ENCODE data around the gene SAMD11.
"Not testable (repeated sequence)": the region's sequence is repeated elsewhere in the genome, so short reads cannot be mapped to it uniquely, and the experiment has no call there.

SAMD11 gene

GRCh38 chr1:945688-946556 is 22.2 kb downstream of the SAMD11 start:
- no peak for DNase-seq

DNA sequence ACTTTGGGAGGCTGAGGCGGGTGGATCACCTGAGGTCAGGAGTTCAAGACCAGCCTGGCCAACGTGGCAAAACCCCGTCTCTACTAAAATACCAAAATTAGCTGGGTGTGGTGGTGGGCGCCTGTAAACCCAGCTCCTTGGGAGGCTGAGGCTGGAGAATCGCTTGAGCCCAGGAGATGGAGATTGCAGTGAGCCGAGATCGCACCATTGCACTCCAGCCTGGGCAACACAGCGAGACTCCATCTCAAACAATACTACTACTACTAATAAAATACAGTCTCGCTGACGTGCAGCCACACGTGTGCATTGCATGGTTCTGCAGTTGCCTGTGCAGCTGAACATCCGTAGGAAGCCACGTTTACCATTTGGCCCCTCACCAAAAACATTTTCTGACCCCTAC is 23.1 kb downstream of the SAMD11 start:
- DNase-seq = not testable (repeated sequence)

DNA sequence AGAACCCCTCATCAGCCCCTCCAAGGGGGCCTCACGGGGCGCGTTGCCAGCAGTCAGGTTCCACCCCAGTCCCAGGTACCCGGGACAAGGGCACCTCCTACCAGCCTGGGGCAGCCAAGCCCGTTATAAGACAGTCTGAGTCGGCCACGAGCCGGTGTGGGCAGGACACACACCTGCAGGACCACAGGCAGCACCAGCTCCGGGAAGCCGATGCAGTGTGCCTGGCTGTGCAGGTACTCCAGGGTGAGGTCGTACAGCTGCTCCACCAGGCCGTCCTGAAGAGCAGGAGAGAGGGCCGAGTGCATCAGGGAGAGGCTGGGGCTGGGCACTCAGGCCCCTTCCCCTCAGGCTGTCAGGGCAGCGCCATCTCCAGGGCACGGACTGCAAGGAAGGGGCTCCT is 24.2 kb downstream of the SAMD11 start:
- DNase-seq = no peak

- DNase-seq = no peak
Measured at GRCh38 chr1:950268-950667, 26.5 kb downstream of the SAMD11 start.

GRCh38 chr1:950881-951280 is 27.2 kb downstream of the SAMD11 start:
- DNase-seq = no peak

DNA sequence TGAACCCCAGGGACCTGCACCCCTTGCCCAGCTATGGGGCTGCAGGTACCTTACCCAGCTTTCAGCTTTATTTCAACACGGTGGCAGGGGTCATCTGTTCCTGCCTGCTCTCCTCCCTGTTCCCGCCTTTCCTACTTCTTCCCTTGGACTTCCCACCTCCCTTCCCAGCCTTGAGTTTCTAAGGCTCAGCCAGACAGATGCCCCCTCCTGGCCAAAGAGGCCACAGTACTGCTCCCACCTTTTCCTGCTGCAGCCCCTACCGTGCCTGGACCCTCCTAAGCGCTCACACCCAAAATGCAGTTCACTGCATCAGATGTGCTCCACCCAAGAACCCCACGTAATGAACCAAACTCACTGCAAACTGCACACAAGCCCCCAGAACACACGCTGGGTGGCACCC is 27.6 kb downstream of the SAMD11 start:
- DNase-seq = no peak

DNA sequence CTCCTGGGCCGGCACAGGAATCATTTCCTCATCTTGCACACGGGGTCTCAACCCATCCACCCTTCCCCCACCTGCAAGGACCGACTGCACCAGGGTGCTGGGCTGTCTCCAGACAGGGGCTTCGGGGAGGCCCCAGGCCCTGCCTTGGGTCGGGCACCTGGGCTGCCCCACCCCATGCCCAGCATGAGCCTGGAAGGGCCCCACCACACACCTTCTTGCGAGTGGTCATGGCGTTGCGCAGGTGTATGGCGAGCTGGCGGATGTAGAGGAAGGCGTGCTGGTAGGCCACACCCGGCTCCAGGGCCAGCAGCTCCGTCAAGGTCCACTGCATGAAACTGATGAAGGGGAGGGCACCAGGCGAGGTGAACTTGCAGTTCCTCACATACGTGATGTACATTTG is 28.5 kb downstream of the SAMD11 start:
- no peak for DNase-seq

DNA sequence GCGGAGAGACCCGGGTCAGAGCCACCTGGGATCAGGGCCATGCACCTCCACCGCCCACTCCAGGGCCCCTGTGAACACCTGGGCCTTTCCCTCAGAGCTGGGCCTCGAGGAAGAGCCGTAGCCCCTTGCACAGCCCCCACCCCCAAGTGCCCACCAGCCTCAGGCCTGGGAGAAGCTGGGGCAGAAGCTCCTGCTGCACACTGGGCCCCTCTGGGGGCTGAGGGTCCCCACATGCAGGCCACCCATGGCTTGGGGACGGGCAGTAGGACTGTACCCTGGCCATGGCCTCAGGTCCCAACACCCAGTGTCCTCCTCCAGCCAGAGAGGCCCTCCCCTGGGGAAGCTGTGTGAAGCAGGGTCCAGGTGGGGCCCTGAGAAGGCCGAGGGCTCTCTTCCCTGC is 28.9 kb downstream of the SAMD11 start:
- DNase-seq = no peak

DNA sequence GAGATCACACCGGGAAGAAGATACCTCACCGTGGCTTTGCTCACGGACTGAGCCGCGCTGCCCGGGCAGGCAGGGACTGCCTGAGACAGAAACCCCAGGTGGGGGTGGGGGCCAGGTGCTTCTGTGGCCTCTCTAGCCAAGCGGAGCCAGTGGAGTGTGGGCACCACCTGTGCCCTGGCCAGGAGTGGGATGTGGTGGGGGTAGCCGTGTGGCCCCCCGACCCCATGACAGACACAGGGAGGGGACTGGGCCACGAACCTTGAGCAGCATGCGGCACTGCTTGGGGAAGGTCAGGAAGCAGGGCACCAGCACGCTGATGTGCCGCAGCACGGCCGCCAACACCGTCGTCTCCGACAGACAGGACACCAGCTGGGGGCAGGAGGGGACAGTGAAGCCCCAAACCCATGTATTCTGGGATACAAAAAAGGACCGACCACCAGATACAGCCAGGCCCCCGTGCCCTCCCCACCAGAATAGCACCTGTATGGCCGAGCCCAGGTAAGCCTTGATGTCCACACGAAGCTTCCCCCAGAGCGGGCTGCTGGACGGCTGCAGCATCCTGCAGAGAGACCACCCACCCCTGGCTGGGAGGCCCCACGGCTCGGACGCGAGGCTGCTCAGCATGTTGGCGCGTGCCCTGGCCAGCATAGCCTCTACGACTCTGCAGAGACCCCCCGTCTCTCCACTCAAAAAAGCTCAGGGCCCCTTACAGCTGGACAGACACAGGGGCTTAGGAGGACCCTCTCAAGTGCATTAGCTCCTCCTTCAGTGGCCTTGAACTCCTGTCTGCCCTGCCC is 30.0 kb downstream of the SAMD11 start:
- no peak for DNase-seq

GRCh38 chr1:954927-955326 is 31.2 kb downstream of the SAMD11 start:
- DNase-seq = no peak

DNA sequence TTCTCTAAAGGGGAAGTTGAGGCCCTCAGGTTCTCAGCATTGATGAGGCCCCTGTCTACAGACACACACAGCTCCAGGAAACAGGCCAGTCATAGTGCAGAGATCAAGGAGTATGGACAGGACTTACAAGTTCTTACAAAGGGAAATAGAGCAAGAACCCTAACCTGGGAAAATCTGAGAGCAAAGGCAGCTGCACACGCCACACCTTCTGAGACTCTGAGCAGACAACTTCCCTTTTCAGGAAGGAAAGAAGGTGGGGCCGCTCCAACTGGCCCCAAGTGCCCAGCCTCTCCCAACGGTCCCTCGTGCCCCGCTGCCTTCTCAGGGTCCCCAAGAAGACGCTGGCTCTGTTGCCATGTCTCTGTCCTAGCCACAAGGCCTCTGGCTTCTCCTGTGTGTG is 31.8 kb downstream of the SAMD11 start:
- no peak for DNase-seq

DNA sequence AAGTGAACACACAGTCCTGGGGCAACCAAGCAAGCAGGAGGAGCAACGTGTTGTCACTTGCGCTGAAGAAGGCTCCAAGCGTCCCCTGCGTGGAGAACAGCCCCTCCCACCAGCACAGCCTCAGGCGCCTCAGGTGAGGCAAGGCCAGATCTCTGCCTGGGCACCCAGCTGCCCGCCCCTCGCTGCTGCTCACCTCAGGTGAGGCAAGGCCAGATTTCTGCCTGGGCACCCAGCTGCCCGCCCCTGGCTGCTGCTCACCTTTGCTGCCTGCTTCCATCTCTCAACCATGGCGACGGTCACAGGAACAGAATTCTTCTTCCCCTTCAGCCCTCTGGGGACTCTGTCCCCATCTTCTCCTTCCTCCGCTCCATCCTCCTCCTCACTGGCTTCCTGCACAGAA is 32.9 kb downstream of the SAMD11 start:
- DNase-seq = no peak

DNA sequence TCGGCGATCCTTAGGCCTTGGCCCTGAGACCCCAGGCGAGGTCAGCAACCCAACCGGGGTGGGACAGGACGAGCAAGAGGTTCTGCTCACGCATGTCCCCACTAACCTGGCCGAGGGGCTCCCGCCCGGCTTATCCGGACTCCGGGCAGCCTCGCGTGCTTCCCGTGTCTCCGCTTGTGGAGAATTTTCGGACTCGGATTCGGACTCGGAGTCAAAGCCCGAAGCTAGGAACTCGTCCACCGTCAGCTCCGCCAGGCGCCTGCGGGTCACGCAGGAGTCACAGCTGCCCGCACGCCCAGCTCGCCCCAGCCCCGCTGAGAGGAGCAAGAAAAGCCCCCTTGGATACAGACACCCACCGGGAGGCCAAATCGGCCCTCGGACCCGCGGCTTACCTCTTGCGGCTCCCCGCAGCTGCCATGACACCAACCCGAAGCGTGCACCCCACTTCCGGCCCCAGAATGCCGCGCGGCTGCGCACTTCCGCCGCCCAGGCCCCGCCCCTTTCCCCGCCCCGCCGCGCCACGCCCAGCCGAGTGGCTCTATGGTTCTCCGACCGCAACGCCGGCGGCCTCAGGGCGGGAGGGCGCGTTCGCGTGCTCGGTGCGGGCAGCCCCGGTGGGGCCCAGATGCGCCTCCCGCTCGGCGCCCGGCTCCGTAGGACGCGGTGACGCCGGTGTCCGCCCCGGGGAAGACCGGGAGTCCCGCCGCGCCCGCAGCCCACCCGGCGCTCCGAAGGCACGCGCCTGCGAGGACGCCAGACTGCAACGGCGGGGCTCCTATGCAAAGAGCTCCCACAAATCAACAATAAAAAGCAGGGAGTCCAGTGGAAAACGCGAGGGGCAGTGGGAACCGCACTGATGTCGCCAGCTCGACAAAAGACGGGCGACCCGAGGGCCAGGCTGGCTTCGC is 35.4 kb downstream of the SAMD11 start, which contains the start of gene NOC2L:
Gene NOC2L, minus strand, starts transcription at position 434 of the 908 bp plus-strand sequence. Its CDS starts 16 bp downstream, at position 418.
- peak; percentile 95 for DNase-seq

- DNase-seq = no peak
Measured at GRCh38 chr1:959731-960362, 36.1 kb downstream of the SAMD11 start.

DNA sequence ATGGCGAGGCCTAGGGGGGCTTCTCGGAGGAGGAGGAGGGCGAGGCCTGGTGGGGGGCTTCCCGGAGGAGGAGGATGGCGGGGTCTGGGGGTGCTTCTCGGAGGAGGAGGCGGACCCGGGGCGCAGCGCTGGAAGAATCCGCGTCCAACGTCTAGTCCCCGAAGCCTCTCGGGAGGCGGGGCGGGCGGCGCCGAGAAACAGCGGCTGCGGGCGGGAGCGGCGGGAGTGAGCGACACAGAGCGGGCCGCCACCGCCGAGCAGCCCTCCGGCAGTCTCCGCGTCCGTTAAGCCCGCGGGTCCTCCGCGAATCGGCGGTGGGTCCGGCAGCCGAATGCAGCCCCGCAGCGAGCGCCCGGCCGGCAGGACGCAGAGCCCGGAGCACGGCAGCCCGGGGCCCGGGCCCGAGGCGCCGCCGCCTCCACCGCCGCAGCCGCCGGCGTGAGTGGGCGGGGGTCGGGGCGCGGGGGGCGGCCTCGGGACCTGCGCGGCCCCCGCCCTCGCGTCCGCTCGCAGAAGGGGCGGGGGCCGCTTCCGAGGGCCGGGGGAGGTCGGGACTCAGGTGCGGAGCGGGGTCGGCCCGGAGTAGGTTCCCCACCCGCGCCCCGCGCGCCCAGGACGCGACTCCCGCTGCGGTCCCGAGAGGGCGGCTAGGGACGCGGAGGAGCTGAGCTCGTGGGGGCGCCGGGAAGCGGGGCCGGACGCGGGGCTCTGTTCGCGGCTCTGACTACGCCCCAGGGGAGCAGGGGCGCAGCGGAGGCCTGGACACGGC is 36.8 kb downstream of the SAMD11 start, which contains the start of gene KLHL17:
Gene KLHL17, plus strand, starts transcription at position 222 of the 769 bp plus-strand sequence. Its CDS starts 110 bp downstream, at position 332.
- peak; percentile 85 for DNase-seq

DNA sequence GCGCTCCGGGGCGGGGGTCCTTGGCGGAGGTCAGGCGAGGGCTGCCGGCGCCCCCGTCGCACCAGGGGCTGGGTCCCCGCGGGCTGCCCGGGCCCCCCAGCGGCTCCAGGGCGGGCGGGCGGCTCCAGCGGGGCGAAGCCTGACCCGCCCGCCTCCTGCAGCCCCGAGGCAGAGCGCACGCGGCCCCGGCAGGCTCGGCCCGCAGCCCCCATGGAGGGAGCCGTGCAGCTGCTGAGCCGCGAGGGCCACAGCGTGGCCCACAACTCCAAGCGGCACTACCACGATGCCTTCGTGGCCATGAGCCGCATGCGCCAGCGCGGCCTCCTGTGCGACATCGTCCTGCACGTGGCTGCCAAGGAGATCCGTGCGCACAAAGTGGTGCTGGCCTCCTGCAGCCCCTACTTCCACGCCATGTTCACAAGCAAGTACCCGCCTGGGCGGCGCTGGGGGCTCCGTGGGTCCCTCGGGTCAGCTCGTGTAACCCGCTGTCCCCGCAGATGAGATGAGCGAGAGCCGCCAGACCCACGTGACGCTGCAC is 37.5 kb downstream of the SAMD11 start:
- DNase-seq = no peak

- no peak for DNase-seq
Measured at GRCh38 chr1:962381-963300, 38.9 kb downstream of the SAMD11 start.

DNA sequence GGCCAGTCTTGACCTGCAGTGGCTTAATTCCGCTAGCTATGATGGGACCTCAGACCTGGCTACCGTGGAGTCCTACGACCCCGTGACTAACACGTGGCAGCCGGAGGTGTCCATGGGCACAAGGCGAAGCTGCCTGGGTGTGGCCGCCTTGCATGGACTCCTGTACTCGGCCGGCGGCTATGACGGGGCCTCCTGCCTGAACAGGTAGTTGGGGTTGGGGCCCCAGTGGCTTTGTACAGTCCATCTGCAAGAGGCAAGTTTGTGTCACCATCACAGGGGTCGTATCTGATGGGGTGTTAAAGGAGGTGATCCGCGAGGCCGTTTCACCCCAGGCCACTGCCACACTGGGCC is 39.6 kb downstream of the SAMD11 start:
- no peak for DNase-seq

DNA sequence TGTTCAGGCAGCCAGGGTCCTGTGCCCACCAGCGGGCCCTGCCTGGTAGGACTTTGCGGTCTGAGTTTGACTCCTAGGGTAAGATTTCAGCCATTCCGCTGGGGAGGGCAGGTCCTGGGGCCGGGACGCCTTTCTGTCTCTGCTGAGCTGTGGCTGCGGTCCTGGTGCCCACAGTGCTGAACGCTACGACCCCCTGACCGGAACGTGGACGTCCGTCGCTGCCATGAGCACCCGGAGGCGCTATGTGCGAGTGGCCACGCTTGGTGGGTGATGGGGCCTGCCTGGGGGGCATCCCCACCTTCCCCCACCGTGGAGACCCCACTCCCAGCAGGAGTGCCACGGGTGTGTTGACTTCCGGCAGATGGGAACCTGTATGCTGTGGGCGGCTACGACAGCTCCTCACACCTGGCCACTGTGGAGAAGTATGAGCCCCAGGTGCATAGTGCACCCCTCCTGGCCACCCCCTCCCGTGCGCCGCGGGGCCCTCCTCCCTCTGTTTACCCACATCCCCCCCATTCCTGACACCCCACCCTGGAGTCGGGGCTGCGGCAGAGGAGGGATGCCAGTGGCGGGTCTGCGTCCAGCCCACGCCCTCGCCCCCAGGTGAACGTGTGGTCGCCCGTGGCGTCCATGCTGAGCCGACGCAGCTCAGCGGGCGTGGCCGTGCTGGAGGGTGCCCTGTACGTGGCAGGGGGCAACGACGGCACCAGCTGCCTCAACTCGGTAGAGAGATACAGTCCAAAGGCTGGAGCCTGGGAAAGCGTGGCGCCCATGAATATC is 40.2 kb downstream of the SAMD11 start:
- no peak for DNase-seq
